ENCODE data around the gene COBLL1.

GRCh38 chr2:164826293-164827243, 15.1 kb downstream of the COBLL1 start:
- TF ChIP-seq CTCF (IDR thresholded peaks at IDR 0.05), result no peak
- TF ChIP-seq POLR2A (IDR thresholded peaks at IDR 0.05), result no peak
